ENCODE measurements around the gene LTK. TPM values are rescaled to one million over a fixed set of nuclear protein-coding genes. Genes with fewer than 3 reads are reported as not detected.

LTK gene
- total RNA-seq, 1 experiment from 2014 or later = 10.9 TPM

- peaks cover 9% of the 10 kb centered on the region for H3K4me1 ChIP-seq
- POLR2A ChIA-PET = no interaction called here
- BruUV-seq (replicated peaks) = no TSS peak
- DNase-seq = no peak
- no peaks in the 10 kb centered on the region for H3K9me3 ChIP-seq
- H3K27me3 ChIP-seq (replicated peaks; ENCODE audit: control insufficient read depth, insufficient read depth, low read length) = no peaks in the 10 kb centered on the region
- TF ChIP-seq CTCF (IDR thresholded peaks at IDR 0.05; ENCODE audit: insufficient read depth in 1 of 2, low read depth in 1 of 2, low read length in 1 of 2, severe bottlenecking in 1 of 2, unreplicated experiment in 1 of 2) = no peak
- intact Hi-C loops (cut with micrococcal nuclease; ENCODE audit: unreplicated experiment) = no loop called here
- H3K36me3 Mint-ChIP-seq (ENCODE audit: insufficient read depth, unreplicated experiment) = peaks cover 33% of the 10 kb centered on the region
- H3K9me3 Mint-ChIP-seq (ENCODE audit: unreplicated experiment) = no peaks in the 10 kb centered on the region
- H3K27ac Mint-ChIP-seq (ENCODE audit: unreplicated experiment) = no peak overlapping the region
- H3K4me3 Mint-ChIP-seq (ENCODE audit: unreplicated experiment) = no peak overlapping the region
- CTCF ChIA-PET = no interaction called here
- H3K4me3 ChIP-seq (ENCODE audit: low read depth, low read length) = no peak overlapping the region
- H3K36me3 ChIP-seq (ENCODE audit: control insufficient read depth, insufficient read depth, low read length) = no peaks in the 10 kb centered on the region
- H3K27me3 Mint-ChIP-seq (ENCODE audit: insufficient read depth, unreplicated experiment) = no peaks in the 10 kb centered on the region
- H3K4me1 Mint-ChIP-seq (ENCODE audit: low read depth, unreplicated experiment) = peaks cover 14% of the 10 kb centered on the region
These were observed 24.0 kb downstream of the LTK start for GRCh38 chr15:41489641-41490040.

GRCh38 chr15:41487802-41488201 lies 25.8 kb downstream of the LTK start:
- ChIA-PET CTCF (interaction anchor here (0.7 kb wide), 1 partner anchor 242 kb away, joined by 4 read pairs; no protein-coding TSS in a partner anchor), POLR2A (no interaction called here)
- peaks cover 9% of the 10 kb centered on the region for H3K4me1 ChIP-seq
- Mint-ChIP-seq H3K4me3 (ENCODE audit: unreplicated experiment) (no peak overlapping the region), H3K36me3 (ENCODE audit: insufficient read depth, unreplicated experiment) (peaks cover 26% of the 10 kb centered on the region), H3K27ac (ENCODE audit: unreplicated experiment) (peak overlapping the region; percentile 9), H3K4me1 (ENCODE audit: low read depth, unreplicated experiment) (peaks cover 14% of the 10 kb centered on the region), H3K27me3 (ENCODE audit: insufficient read depth, unreplicated experiment) (no peaks in the 10 kb centered on the region), H3K9me3 (ENCODE audit: unreplicated experiment) (no peaks in the 10 kb centered on the region)
- H3K27me3 ChIP-seq (replicated peaks; ENCODE audit: control insufficient read depth, insufficient read depth, low read length) = no peaks in the 10 kb centered on the region
- no peaks in the 10 kb centered on the region for H3K9me3 ChIP-seq
- no peak for TF ChIP-seq CTCF (IDR thresholded peaks at IDR 0.05; ENCODE audit: insufficient read depth in 1 of 2, low read depth in 1 of 2, low read length in 1 of 2, severe bottlenecking in 1 of 2, unreplicated experiment in 1 of 2)
- intact Hi-C loops (cut with micrococcal nuclease; ENCODE audit: unreplicated experiment) = no loop called here
- no TSS peak for BruUV-seq (replicated peaks)
- no peak overlapping the region for H3K4me3 ChIP-seq (ENCODE audit: low read depth, low read length)
- no peak for DNase-seq
- H3K36me3 ChIP-seq (ENCODE audit: control insufficient read depth, insufficient read depth, low read length) = no peaks in the 10 kb centered on the region; the same call in 1 of the 2 replicates

GRCh38 chr15:41487381-41487780 lies 26.2 kb downstream of the LTK start:
- Mint-ChIP-seq H3K4me1 (ENCODE audit: low read depth, unreplicated experiment) (peaks cover 10% of the 10 kb centered on the region), H3K36me3 (ENCODE audit: insufficient read depth, unreplicated experiment) (peaks cover 23% of the 10 kb centered on the region), H3K4me3 (ENCODE audit: unreplicated experiment) (no peak overlapping the region), H3K27ac (ENCODE audit: unreplicated experiment) (peak overlapping the region; percentile 9), H3K9me3 (ENCODE audit: unreplicated experiment) (no peaks in the 10 kb centered on the region), H3K27me3 (ENCODE audit: insufficient read depth, unreplicated experiment) (no peaks in the 10 kb centered on the region)
- TF ChIP-seq CTCF (IDR thresholded peaks at IDR 0.05; ENCODE audit: insufficient read depth in 1 of 2, low read depth in 1 of 2, low read length in 1 of 2, severe bottlenecking in 1 of 2, unreplicated experiment in 1 of 2) = no peak
- BruUV-seq (replicated peaks) = no TSS peak
- CTCF ChIA-PET = no interaction called here
- H3K36me3 ChIP-seq (ENCODE audit: control insufficient read depth, insufficient read depth, low read length) = no peaks in the 10 kb centered on the region; the same call in 1 of the 2 replicates
- POLR2A ChIA-PET = no interaction called here
- H3K27me3 ChIP-seq (replicated peaks; ENCODE audit: control insufficient read depth, insufficient read depth, low read length) = no peaks in the 10 kb centered on the region
- no peaks in the 10 kb centered on the region for H3K9me3 ChIP-seq
- H3K4me1 ChIP-seq = peaks cover 9% of the 10 kb centered on the region
- no peak overlapping the region for H3K4me3 ChIP-seq (ENCODE audit: low read depth, low read length)
- no peak for DNase-seq
- intact Hi-C loops (cut with micrococcal nuclease; ENCODE audit: unreplicated experiment) = no loop called here
